Caco-2 (cell line): ENCODE measurements around the gene CROCC2. TPM values are rescaled to one million over a fixed set of nuclear protein-coding genes. Genes with fewer than 3 reads are reported as not detected.

ENCODE experiments used
- BruUV-seq: library from RNA; stranded (reverse); fragments of 400-500 nt; replicated peaks from 2 replicates; lab custom pipeline; 2021; lab: Mats Ljungman, UMichigan
- CTCF ChIA-PET: fragments of 300-600 bp; sonication (Branson Sonifier 250); formaldehyde crosslinking; loops from one replicate; lab custom pipeline; 2022; ENCODE audit warnings: antibody characterized with exemption; lab: Charles Lee
- POLR2A ChIA-PET: fragments of 300-600 bp; sonication (Branson Sonifier 250); formaldehyde crosslinking; loops from one replicate; lab custom pipeline; 2022; ENCODE audit warnings: antibody characterized with exemption; lab: Charles Lee
- DNase-seq, 2 experiments: peaks; one replicate each; pipeline versions ENCODE4 v3.0.0 to v3.0.0-alpha.2; 2020 to 2022
- H3K27me3 ChIP-seq: replicated peaks from 2 replicates; pipeline ENCODE4 v1.6.0; 2011; ENCODE audit warnings: low read length; ENCODE audit not compliant: control insufficient read depth, insufficient read depth
- H3K36me3 ChIP-seq: 2 replicates; pipeline ENCODE4 v1.5.1; 2011; ENCODE audit warnings: low read length; ENCODE audit not compliant: control insufficient read depth, insufficient read depth
- H3K4me1 ChIP-seq: fragments of 250-450 bp; sonication (Bioruptor Pico); 2 replicates; pipeline ENCODE4 v1.5.1; 2020; ENCODE audit warnings: mild to moderate bottlenecking
- H3K4me3 ChIP-seq: 2 replicates; pipeline ENCODE4 v1.5.1; 2011; ENCODE audit warnings: low read depth, mild to moderate bottlenecking, control low read depth, low read length
- H3K9me3 ChIP-seq: fragments of 250-450 bp; sonication (Bioruptor Pico); 2 replicates; pipeline ENCODE4 v1.5.1; 2020; ENCODE audit warnings: mild to moderate bottlenecking, moderate library complexity
- H3K27ac Mint-ChIP-seq: one replicate; pipeline ENCODE4 v1.8.0; 2022; ENCODE audit warnings: mixed read lengths; ENCODE audit not compliant: unreplicated experiment
- H3K27me3 Mint-ChIP-seq: one replicate; pipeline ENCODE4 v1.8.0; 2022; ENCODE audit warnings: mixed read lengths; ENCODE audit not compliant: insufficient read depth, unreplicated experiment
- H3K36me3 Mint-ChIP-seq: one replicate; pipeline ENCODE4 v1.8.0; 2022; ENCODE audit warnings: mild to moderate bottlenecking, mixed read lengths; ENCODE audit not compliant: insufficient read depth, unreplicated experiment
- H3K4me1 Mint-ChIP-seq: one replicate; pipeline ENCODE4 v1.8.0; 2022; ENCODE audit warnings: low read depth, mixed read lengths; ENCODE audit not compliant: unreplicated experiment
- H3K4me3 Mint-ChIP-seq: one replicate; pipeline ENCODE4 v1.8.0; 2022; ENCODE audit warnings: mild to moderate bottlenecking, moderate library complexity, mixed read lengths; ENCODE audit not compliant: unreplicated experiment
- H3K9me3 Mint-ChIP-seq: one replicate; pipeline ENCODE4 v1.8.0; 2022; ENCODE audit warnings: mixed read lengths; ENCODE audit not compliant: unreplicated experiment
- intact Hi-C: fragments of 100-400 bp; cut with micrococcal nuclease; formaldehyde crosslinking; loops from one replicate; pipeline ENCODE4 v1.10.0; 2022; ENCODE audit not compliant: unreplicated experiment
- total RNA-seq: library from RNA; stranded (reverse); gene quantifications from 2 replicates; pipeline ENCODE4 v1.2.3, GENCODE V29; 2022
- TF ChIP-seq, protein P1 (sequence below), 2 experiments: fragments of 200-600 bp in 1 of 2; IDR thresholded peaks; 1 replicate in 1 of 2; 2 replicates in 1 of 2; pipeline versions ENCODE4 v1.5.1 to v1.8.0; 2011 to 2022; ENCODE audit warnings: antibody characterized with exemption in 1 of 2, control low read depth in 1 of 2, inconsistent platforms in 1 of 2, low read depth in 1 of 2, low read length in 1 of 2, mild to moderate bottlenecking in 1 of 2, moderate library complexity in 1 of 2; ENCODE audit not compliant: insufficient read depth in 1 of 2, severe bottlenecking in 1 of 2, unreplicated experiment in 1 of 2

The CROCC2 gene
- total RNA-seq, 1 experiment from 2014 or later, result not detected

GRCh38 chr2:241009191-241009590, 103.1 kb downstream of the CROCC2 start:
- peaks cover 14% of the 10 kb centered on the region for H3K9me3 Mint-ChIP-seq
- TF ChIP-seq, protein P1, sequence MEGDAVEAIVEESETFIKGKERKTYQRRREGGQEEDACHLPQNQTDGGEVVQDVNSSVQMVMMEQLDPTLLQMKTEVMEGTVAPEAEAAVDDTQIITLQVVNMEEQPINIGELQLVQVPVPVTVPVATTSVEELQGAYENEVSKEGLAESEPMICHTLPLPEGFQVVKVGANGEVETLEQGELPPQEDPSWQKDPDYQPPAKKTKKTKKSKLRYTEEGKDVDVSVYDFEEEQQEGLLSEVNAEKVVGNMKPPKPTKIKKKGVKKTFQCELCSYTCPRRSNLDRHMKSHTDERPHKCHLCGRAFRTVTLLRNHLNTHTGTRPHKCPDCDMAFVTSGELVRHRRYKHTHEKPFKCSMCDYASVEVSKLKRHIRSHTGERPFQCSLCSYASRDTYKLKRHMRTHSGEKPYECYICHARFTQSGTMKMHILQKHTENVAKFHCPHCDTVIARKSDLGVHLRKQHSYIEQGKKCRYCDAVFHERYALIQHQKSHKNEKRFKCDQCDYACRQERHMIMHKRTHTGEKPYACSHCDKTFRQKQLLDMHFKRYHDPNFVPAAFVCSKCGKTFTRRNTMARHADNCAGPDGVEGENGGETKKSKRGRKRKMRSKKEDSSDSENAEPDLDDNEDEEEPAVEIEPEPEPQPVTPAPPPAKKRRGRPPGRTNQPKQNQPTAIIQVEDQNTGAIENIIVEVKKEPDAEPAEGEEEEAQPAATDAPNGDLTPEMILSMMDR (IDR thresholded peaks at IDR 0.05; ENCODE audit: insufficient read depth in 1 of 2, low read depth in 1 of 2, low read length in 1 of 2, severe bottlenecking in 1 of 2, unreplicated experiment in 1 of 2), result no peak
- intact Hi-C loops, result no loop called here
- CTCF ChIA-PET, result no interaction called here
- no peak overlapping the region for H3K4me3 Mint-ChIP-seq
- no peak overlapping the region for H3K4me3 ChIP-seq
- no peaks in the 10 kb centered on the region for H3K36me3 ChIP-seq
- no peaks in the 10 kb centered on the region for H3K4me1 Mint-ChIP-seq
- H3K27me3 ChIP-seq, result no peaks in the 10 kb centered on the region
- no peaks in the 10 kb centered on the region for H3K4me1 ChIP-seq
- POLR2A ChIA-PET, result no interaction called here
- peaks cover 2% of the 10 kb centered on the region for H3K9me3 ChIP-seq
- H3K27me3 Mint-ChIP-seq, result no peaks in the 10 kb centered on the region
- BruUV-seq, result no TSS peak
- no peaks in the 10 kb centered on the region for H3K36me3 Mint-ChIP-seq
- H3K27ac Mint-ChIP-seq, result no peak overlapping the region
- peak in 1 of 2 experiments; percentile 21 for DNase-seq

GRCh38 chr2:241009601-241010530, 103.7 kb downstream of the CROCC2 start:
- DNase-seq, result no peak
- intact Hi-C loops, result no loop called here
- Mint-ChIP-seq H3K4me3 (no peak overlapping the region), H3K27ac (no peak overlapping the region), H3K9me3 (peaks cover 14% of the 10 kb centered on the region), H3K27me3 (no peaks in the 10 kb centered on the region), H3K36me3 (no peaks in the 10 kb centered on the region), H3K4me1 (no peaks in the 10 kb centered on the region)
- no peak overlapping the region for H3K4me3 ChIP-seq
- no peaks in the 10 kb centered on the region for H3K36me3 ChIP-seq
- no peaks in the 10 kb centered on the region for H3K9me3 ChIP-seq
- H3K4me1 ChIP-seq, result no peaks in the 10 kb centered on the region
- TF ChIP-seq, protein P1 (IDR thresholded peaks at IDR 0.05; ENCODE audit: insufficient read depth in 1 of 2, low read depth in 1 of 2, low read length in 1 of 2, severe bottlenecking in 1 of 2, unreplicated experiment in 1 of 2), result no peak
- BruUV-seq, result no TSS peak
- ChIA-PET CTCF (no interaction called here), POLR2A (no interaction called here)
- no peaks in the 10 kb centered on the region for H3K27me3 ChIP-seq

GRCh38 chr2:241010531-241011295, 104.6 kb downstream of the CROCC2 start:
- Mint-ChIP-seq H3K27me3 (no peaks in the 10 kb centered on the region), H3K27ac (no peak overlapping the region), H3K9me3 (peaks cover 9% of the 10 kb centered on the region), H3K4me3 (no peak overlapping the region), H3K36me3 (no peaks in the 10 kb centered on the region), H3K4me1 (no peaks in the 10 kb centered on the region)
- CTCF ChIA-PET, result no interaction called here
- intact Hi-C loops, result no loop called here
- POLR2A ChIA-PET, result no interaction called here
- H3K4me3 ChIP-seq, result no peak overlapping the region
- no peaks in the 10 kb centered on the region for H3K27me3 ChIP-seq
- DNase-seq, result no peak
- TF ChIP-seq, protein P1 (IDR thresholded peaks at IDR 0.05; ENCODE audit: insufficient read depth in 1 of 2, low read depth in 1 of 2, low read length in 1 of 2, severe bottlenecking in 1 of 2, unreplicated experiment in 1 of 2), result no peak
- no TSS peak for BruUV-seq
- no peaks in the 10 kb centered on the region for H3K9me3 ChIP-seq
- no peaks in the 10 kb centered on the region for H3K4me1 ChIP-seq
- no peaks in the 10 kb centered on the region for H3K36me3 ChIP-seq
